ENCODE results near the gene UBE2E2.

DNA sequence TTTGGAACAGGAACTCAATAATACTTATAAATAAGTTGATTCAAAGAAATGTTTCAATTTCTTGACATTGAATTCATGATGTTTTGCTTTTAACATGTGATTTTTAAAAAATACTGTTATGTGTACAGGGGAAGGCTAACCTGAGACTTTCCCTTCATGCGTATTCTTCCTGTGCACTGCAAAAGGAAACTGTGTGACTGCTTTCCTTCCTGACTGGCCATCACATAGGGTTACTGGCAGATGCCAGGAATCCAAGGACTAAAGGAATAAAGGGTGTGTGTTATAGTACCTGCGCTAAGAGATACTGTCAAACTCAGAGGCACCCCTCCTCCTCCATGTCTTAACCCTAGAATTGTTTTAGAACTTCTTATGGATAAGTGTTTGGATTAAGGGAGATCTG, 236.0 kb downstream of the UBE2E2 start:
- TF ChIP-seq POLR2A (IDR thresholded peaks at IDR 0.05; ENCODE audit: low read depth, low read length) (no peak), TAF1 (IDR thresholded peaks at IDR 0.05; ENCODE audit: borderline replicate concordance, low read depth, low read length) (no peak)
